SK-N-SH (cell line): ENCODE measurements around the gene FHDC1. TPM values are rescaled to one million over a fixed set of nuclear protein-coding genes. Genes with fewer than 3 reads are reported as not detected.

ENCODE experiments used
- CTCF ChIA-PET: fragments of 300-600, 350-600 bp; formaldehyde crosslinking; extraction: SDS; loops from one replicate; lab custom pipeline; 2021; lab: Yijun Ruan, JAX
- POLR2A ChIA-PET: fragments of 350-600 bp; sonication (Branson Sonifier 250); formaldehyde crosslinking; extraction: SDS; loops from one replicate; lab custom pipeline; 2020; ENCODE audit warnings: antibody characterized with exemption, inconsistent platforms; lab: Yijun Ruan, JAX
- DNase-seq: peaks from one replicate; pipeline ENCODE4 v3.0.0; 2012
- H2AFZ ChIP-seq: fragments of 200-600 bp; sonication (generic); 2 replicates; pipeline ENCODE4 v1.8.1; 2016; ENCODE audit warnings: antibody characterized with exemption, mild to moderate bottlenecking, low read depth
- H3F3A ChIP-seq: fragments of 200-600 bp; sonication (generic); replicated peaks from 2 replicates; pipeline ENCODE3; 2016; ENCODE audit warnings: antibody characterized with exemption, mild to moderate bottlenecking; ENCODE audit not compliant: insufficient read depth
- H3K27ac ChIP-seq, 2 experiments: fragments of 200-500 bp in 1 of 2; fragments of 200-600 bp in 1 of 2; sonication (Bioruptor generic) in 1 of 2; sonication (generic), shearing (Covaris generic) in 1 of 2; 2 replicates each; pipeline versions ENCODE4 v1.5.1 to v1.6.1; 2014 to 2016; ENCODE audit warnings: low read depth in 2 of 2, inconsistent platforms in 1 of 2, low read length in 1 of 2, mild to moderate bottlenecking in 1 of 2, mixed read lengths in 1 of 2
- H3K27me3 ChIP-seq: fragments of 200-600 bp; sonication (generic), shearing (Covaris generic); 2 replicates; pipeline ENCODE4 v1.6.1; 2016; ENCODE audit warnings: mixed run types; ENCODE audit not compliant: insufficient read depth
- H3K36me3 ChIP-seq, 2 experiments: fragments of 200-500 bp in 1 of 2; fragments of 200-600 bp in 1 of 2; sonication (Bioruptor generic) in 1 of 2; sonication (generic) in 1 of 2; replicated peaks in 1 of 2; 2 replicates each; pipeline versions ENCODE3 to v1.5.1; 2014 to 2016; ENCODE audit warnings: low read length in 1 of 2, mild to moderate bottlenecking in 1 of 2; ENCODE audit not compliant: insufficient read depth in 2 of 2, control insufficient read depth in 1 of 2
- H3K4me1 ChIP-seq, 2 experiments: fragments of 200-500 bp in 1 of 2; fragments of 200-600 bp in 1 of 2; sonication (Bioruptor generic) in 1 of 2; sonication (generic), shearing (Covaris generic) in 1 of 2; 2 replicates each; pipeline versions ENCODE4 v1.5.1 to v1.6.1; 2014 to 2016; ENCODE audit warnings: low read depth in 1 of 2, low read length in 1 of 2, mixed run types in 1 of 2; ENCODE audit not compliant: insufficient read depth in 2 of 2, control insufficient read depth in 1 of 2
- H3K4me2 ChIP-seq: fragments of 200-600 bp; sonication (generic), shearing (Covaris generic); 2 replicates; pipeline ENCODE4 v1.6.1; 2017; ENCODE audit warnings: mixed run types
- H3K4me3 ChIP-seq, 2 experiments: fragments of 200-500 bp in 1 of 2; fragments of 200-600 bp in 1 of 2; sonication (Bioruptor generic) in 1 of 2; sonication (generic), shearing (Covaris generic) in 1 of 2; 2 replicates each; pipeline versions ENCODE4 v1.5.1 to v1.8.1; 2014 to 2016; ENCODE audit warnings: low read depth in 2 of 2, inconsistent platforms in 1 of 2, low read length in 1 of 2, mild to moderate bottlenecking in 1 of 2, mixed read lengths in 1 of 2, moderate library complexity in 1 of 2
- H3K79me2 ChIP-seq: fragments of 200-600 bp; sonication (generic); 2 replicates; pipeline ENCODE4 v1.8.1; 2017; ENCODE audit warnings: mild to moderate bottlenecking; ENCODE audit not compliant: insufficient read depth
- H3K9ac ChIP-seq: fragments of 200-600 bp; sonication (generic); 2 replicates; pipeline ENCODE4 v1.6.1; 2017; ENCODE audit warnings: mixed run types
- H3K9me2 ChIP-seq: fragments of 200-600 bp; sonication (generic); 2 replicates; pipeline ENCODE4 v1.6.1; 2017; ENCODE audit warnings: mixed run types
- H3K9me3 ChIP-seq: fragments of 200-600 bp; sonication (generic); 2 replicates; pipeline ENCODE4 v1.6.1; 2017; ENCODE audit warnings: mixed run types, mild to moderate bottlenecking, moderate library complexity
- H4K20me1 ChIP-seq: fragments of 200-600 bp; sonication (generic); 2 replicates; pipeline ENCODE4 v1.6.1; 2017; ENCODE audit warnings: mild to moderate bottlenecking, mixed run types; ENCODE audit not compliant: insufficient read depth
- CTCF ChIP-seq: fragments of 200-600 bp; sonication (generic); IDR thresholded peaks from 2 replicates; pipeline ENCODE4 v1.6.1; 2017; ENCODE audit warnings: antibody characterized with exemption, mild to moderate bottlenecking, moderate library complexity
- EZH2phosphoT487 ChIP-seq: fragments of 200-600 bp; sonication (generic); IDR thresholded peaks from 2 replicates; pipeline ENCODE4 v1.6.1; 2017; ENCODE audit warnings: low read depth, mixed run types, mild to moderate bottlenecking, antibody characterized with exemption, moderate library complexity, borderline replicate concordance
- FOSL2 ChIP-seq: IDR thresholded peaks from 2 replicates; pipeline ENCODE4 v1.4.0; 2012; ENCODE audit warnings: low read depth, mild to moderate bottlenecking, moderate library complexity, borderline replicate concordance
- GATA2 ChIP-seq: sonication (generic); formaldehyde crosslinking; IDR thresholded peaks from 2 replicates; pipeline ENCODE4 v1.5.0; 2020; ENCODE audit warnings: mild to moderate bottlenecking, missing genetic modification reagents
- IRF3 ChIP-seq: fragments of 150-350 bp; IDR thresholded peaks from 2 replicates; pipeline ENCODE4 v1.6.1; 2016; ENCODE audit warnings: mild to moderate bottlenecking, low read depth, low read length
- JUND ChIP-seq: IDR thresholded peaks from 2 replicates; pipeline ENCODE4 v1.4.0; 2012
- MXI1 ChIP-seq: IDR thresholded peaks from 2 replicates; pipeline ENCODE4 v1.6.1; 2012; ENCODE audit warnings: mild to moderate bottlenecking, low read depth, low read length, improper control_type of control experiment
- RCOR1 ChIP-seq: fragments of 150-350 bp; IDR thresholded peaks from 2 replicates; pipeline ENCODE4 v1.6.1; 2017; ENCODE audit warnings: antibody characterized with exemption, low read length
- RFX5 ChIP-seq: IDR thresholded peaks from 2 replicates; pipeline ENCODE4 v1.6.1; 2012; ENCODE audit warnings: mild to moderate bottlenecking, improper control_type of control experiment, low read length
- RXRA ChIP-seq: IDR thresholded peaks from 2 replicates; pipeline ENCODE4 v1.4.0; 2012; ENCODE audit warnings: low read depth, mild to moderate bottlenecking, borderline replicate concordance
- SMC3 ChIP-seq: IDR thresholded peaks from 2 replicates; pipeline ENCODE4 v1.6.1; 2012; ENCODE audit warnings: low read depth, low read length, improper control_type of control experiment
- TAF1 ChIP-seq: IDR thresholded peaks from 2 replicates; pipeline ENCODE4 v1.6.1; 2012; ENCODE audit warnings: low read depth, mild to moderate bottlenecking, low read length, moderate library complexity, borderline replicate concordance
- TCF12 ChIP-seq: IDR thresholded peaks from 2 replicates; pipeline ENCODE4 v1.4.0; 2012
- TEAD4 ChIP-seq: IDR thresholded peaks from 2 replicates; pipeline ENCODE4 v1.4.0; 2012; ENCODE audit warnings: mild to moderate bottlenecking, borderline replicate concordance; ENCODE audit not compliant: insufficient read depth
- USF2 ChIP-seq: fragments of 150-350 bp; IDR thresholded peaks from 2 replicates; pipeline ENCODE4 v1.6.1; 2017; ENCODE audit warnings: antibody characterized with exemption, low read length, low read depth, borderline replicate concordance
- WGBS: methylation state at CpG from one replicate; pipeline ENCODE4 v1.1.6; 2017; ENCODE audit warnings: low lambda C conversion rate; 5-methylcytosine and 5-hydroxymethylcytosine counted together
- polyA plus RNA-seq, 3 experiments: library from polyadenylated mRNA; depleted of rRNA; stranded (reverse); fragments of >200 nt; gene quantifications; 2 replicates each; pipeline ENCODE4 v1.2.3, GENCODE V29; 2012
- TF ChIP-seq, protein P1 (sequence below): IDR thresholded peaks from 2 replicates; pipeline ENCODE4 v1.6.1; 2012; ENCODE audit warnings: mild to moderate bottlenecking, low read depth, low read length, moderate library complexity
- TF ChIP-seq, protein P2 (sequence below): IDR thresholded peaks from 2 replicates; pipeline ENCODE4 v1.4.0; 2012; ENCODE audit warnings: low read depth

FHDC1 gene
- polyA plus RNA-seq, 1 of the 3 experiments (the other 2 are of a cell fraction): 0.02 TPM

DNA sequence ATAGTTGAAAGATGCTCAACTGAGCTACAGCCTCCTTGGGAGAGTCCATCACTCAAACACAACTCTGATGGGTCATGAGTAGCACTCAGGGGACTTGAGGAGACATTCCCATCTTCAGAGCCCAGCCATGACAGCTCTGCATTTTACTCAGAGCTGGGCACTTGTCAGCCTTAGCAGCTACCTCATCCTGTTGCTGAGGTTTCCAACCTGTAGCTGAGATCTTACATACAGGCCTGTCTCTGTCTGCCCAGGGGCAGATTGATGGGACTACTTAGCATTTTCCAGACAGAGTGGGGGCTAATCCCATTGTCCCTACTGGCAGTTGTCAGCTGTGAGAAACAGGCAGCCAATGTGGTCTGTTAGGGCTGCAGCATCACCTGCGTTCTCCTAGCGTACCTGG, 3.5 kb downstream of the FHDC1 start:
- Histone ChIP-seq H3K9me2 (no peaks in the 10 kb centered on the region), H3F3A (no peaks in the 10 kb centered on the region), H3K9ac (no peak overlapping the region), H3K4me2 (no peak overlapping the region), H3K36me3 (no peaks in the 10 kb centered on the region), H3K79me2 (no peaks in the 10 kb centered on the region), H3K27ac (no peak overlapping the region), H4K20me1 (no peaks in the 10 kb centered on the region), H3K9me3 (no peaks in the 10 kb centered on the region), H3K27me3 (peaks cover 31% of the 10 kb centered on the region), H2AFZ (no peak overlapping the region), H3K4me1 (peaks cover 0 to 5% of the 10 kb centered on the region in 2 experiments; a peak in 2 of 4 replicates), H3K4me3 (no peak overlapping the region)
- 100% methylated on average over 2 of the region's 2 CpGs for WGBS
- ChIA-PET CTCF (interaction anchor here (1.3 to 2.8 kb wide), 2 partner anchors 15 to 144 kb away, joined by 3 to 12 read pairs; no protein-coding TSS in a partner anchor), POLR2A (no interaction called here)
- TF ChIP-seq, protein P1, sequence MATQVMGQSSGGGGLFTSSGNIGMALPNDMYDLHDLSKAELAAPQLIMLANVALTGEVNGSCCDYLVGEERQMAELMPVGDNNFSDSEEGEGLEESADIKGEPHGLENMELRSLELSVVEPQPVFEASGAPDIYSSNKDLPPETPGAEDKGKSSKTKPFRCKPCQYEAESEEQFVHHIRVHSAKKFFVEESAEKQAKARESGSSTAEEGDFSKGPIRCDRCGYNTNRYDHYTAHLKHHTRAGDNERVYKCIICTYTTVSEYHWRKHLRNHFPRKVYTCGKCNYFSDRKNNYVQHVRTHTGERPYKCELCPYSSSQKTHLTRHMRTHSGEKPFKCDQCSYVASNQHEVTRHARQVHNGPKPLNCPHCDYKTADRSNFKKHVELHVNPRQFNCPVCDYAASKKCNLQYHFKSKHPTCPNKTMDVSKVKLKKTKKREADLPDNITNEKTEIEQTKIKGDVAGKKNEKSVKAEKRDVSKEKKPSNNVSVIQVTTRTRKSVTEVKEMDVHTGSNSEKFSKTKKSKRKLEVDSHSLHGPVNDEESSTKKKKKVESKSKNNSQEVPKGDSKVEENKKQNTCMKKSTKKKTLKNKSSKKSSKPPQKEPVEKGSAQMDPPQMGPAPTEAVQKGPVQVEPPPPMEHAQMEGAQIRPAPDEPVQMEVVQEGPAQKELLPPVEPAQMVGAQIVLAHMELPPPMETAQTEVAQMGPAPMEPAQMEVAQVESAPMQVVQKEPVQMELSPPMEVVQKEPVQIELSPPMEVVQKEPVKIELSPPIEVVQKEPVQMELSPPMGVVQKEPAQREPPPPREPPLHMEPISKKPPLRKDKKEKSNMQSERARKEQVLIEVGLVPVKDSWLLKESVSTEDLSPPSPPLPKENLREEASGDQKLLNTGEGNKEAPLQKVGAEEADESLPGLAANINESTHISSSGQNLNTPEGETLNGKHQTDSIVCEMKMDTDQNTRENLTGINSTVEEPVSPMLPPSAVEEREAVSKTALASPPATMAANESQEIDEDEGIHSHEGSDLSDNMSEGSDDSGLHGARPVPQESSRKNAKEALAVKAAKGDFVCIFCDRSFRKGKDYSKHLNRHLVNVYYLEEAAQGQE: no peak
- TF ChIP-seq FOSL2: no peak
- no peak for TF ChIP-seq SMC3
- no peak for TF ChIP-seq TCF12
- TF ChIP-seq USF2: no peak
- no peak for TF ChIP-seq RFX5
- no peak for TF ChIP-seq IRF3
- TF ChIP-seq, protein P2, sequence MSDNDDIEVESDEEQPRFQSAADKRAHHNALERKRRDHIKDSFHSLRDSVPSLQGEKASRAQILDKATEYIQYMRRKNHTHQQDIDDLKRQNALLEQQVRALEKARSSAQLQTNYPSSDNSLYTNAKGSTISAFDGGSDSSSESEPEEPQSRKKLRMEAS: no peak
- no peak for TF ChIP-seq EZH2phosphoT487
- no peak for TF ChIP-seq MXI1
- TF ChIP-seq RCOR1: no peak
- no peak for TF ChIP-seq JUND
- no peak for TF ChIP-seq TEAD4
- TF ChIP-seq RXRA: no peak
- no peak for TF ChIP-seq TAF1
- no peak for TF ChIP-seq CTCF
- TF ChIP-seq GATA2 (CRISPR knock-in tag): no peak
- DNase-seq: no peak
